ENCODE data around the gene RNPS1.

- TF ChIP-seq POLR2A (IDR thresholded peaks at IDR 0.05): no peak
- no peak for TF ChIP-seq CTCF (IDR thresholded peaks at IDR 0.05)
Measured at GRCh38 chr16:2229091-2229490, 38.8 kb downstream of the RNPS1 start.

Measured in thyroid gland (tissue), 4 donors.